D721Med (cell line): ENCODE measurements around the gene ELF2.
"Not testable (repeated sequence)": the region's sequence is repeated elsewhere in the genome, so short reads cannot be mapped to it uniquely, and the experiment has no call there.

Experiments
- DNase-seq: peaks from one replicate; pipeline ENCODE4 v3.0.0; 2011; ENCODE audit warnings: low spot score; ENCODE audit not compliant: insufficient read length
- FAIRE-seq: peaks from 2 replicates; lab custom pipeline; 2011; peaks lifted over from hg19 to GRCh38; lab: Jason Lieb, UNC
- TF ChIP-seq, protein P1 (sequence below): IDR thresholded peaks from 2 replicates; pipeline ENCODE4 v1.5.1; 2012; ENCODE audit warnings: mild to moderate bottlenecking, control low read depth; ENCODE audit not compliant: insufficient read depth; ENCODE audit errors: missing control alignments

The ELF2 gene

DNA sequence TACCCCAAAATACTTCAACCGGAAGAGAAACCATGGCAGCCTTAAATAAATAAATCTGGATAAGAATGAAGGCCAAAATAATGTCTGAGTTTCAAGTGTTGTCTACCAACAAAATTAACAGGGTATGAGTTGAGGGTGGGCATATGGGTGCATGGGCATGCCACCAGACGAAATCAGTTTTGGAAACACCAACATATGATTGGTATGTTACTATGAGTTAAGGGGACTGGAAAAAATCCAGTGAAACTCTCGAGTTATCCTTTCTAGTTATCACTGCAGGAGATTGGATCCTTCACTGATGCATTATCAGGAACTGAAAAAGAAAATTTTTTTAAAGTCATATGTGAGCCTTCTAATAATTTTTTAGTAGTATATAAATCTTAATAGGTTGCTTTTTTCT, 129.0 kb downstream of the ELF2 start:
- FAIRE-seq (no peak), DNase-seq (no peak)
- TF ChIP-seq, protein P1, sequence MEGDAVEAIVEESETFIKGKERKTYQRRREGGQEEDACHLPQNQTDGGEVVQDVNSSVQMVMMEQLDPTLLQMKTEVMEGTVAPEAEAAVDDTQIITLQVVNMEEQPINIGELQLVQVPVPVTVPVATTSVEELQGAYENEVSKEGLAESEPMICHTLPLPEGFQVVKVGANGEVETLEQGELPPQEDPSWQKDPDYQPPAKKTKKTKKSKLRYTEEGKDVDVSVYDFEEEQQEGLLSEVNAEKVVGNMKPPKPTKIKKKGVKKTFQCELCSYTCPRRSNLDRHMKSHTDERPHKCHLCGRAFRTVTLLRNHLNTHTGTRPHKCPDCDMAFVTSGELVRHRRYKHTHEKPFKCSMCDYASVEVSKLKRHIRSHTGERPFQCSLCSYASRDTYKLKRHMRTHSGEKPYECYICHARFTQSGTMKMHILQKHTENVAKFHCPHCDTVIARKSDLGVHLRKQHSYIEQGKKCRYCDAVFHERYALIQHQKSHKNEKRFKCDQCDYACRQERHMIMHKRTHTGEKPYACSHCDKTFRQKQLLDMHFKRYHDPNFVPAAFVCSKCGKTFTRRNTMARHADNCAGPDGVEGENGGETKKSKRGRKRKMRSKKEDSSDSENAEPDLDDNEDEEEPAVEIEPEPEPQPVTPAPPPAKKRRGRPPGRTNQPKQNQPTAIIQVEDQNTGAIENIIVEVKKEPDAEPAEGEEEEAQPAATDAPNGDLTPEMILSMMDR: no peak

DNA sequence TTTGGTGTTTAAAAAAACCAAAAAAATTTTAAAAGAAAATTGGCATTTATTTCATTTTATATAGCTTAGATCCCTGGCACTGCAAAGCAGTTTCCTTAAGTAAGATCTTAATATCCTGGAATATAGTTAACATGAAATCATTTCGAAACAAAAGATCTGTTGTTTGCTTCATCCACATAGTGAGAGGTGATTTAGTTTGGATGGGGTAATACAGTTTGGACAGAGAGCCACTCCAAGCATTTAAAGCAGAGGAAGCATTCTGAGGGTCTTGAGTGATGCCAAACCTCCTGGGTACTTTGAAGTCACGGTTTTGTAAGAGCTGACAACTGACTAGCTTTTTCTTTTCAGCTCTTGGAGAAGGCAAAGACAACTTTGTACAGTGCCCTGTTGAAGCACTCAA, 132.7 kb downstream of the ELF2 start:
- no peak for FAIRE-seq
- TF ChIP-seq, protein P1: no peak
- DNase-seq: no peak

DNA sequence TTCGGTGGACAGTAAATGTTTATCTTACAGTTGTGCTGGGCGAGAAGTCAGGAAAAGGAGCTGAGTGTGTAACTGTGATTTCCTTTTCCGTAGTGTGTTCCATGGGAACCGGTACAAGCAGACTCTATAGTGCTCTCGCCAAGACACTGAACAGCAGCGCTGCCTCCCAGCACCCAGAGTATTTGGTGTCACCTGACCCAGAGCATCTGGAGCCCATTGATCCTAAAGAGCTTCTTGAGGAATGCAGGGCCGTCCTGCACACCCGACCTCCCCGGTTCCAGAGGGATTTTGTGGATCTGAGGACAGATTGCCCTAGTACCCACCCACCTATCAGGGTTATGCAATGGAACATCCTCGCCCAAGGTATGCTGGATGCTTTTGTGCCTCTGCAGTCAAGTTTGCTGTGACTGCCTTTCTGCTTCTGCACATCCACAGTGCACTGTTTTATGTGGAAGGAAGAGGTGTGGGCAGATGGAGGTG, 134.0 kb downstream of the ELF2 start:
- no peak for FAIRE-seq
- DNase-seq: no peak
- TF ChIP-seq, protein P1: no peak

DNA sequence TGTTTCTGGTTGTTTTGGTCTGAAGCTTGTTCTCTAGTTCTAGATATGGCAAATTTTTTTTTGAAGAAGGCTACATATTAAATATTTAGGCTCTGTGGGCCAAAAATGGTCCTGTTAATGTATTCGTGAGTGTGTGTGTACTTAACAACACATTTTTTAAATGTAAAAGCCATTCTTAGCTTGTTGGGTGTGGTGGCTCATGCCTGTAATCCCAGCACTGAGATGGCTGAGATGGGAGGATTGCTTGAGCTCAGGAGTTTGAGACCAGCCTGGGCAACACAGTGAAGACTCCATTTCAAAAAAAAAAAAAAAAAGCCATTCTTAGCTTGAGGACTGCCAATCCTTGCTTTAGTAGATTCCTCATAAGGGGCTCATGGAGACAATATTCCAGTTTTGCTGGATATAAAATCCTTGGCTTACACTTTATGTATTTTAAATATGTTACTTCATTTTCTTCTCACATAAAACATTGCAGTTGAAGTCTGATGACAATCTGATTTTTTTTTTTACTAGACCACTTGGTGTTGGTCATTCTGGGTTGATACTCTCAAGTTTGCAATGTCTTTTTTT, 138.1 kb downstream of the ELF2 start:
- no peak for FAIRE-seq
- TF ChIP-seq, protein P1: no peak
- DNase-seq: no peak

DNA sequence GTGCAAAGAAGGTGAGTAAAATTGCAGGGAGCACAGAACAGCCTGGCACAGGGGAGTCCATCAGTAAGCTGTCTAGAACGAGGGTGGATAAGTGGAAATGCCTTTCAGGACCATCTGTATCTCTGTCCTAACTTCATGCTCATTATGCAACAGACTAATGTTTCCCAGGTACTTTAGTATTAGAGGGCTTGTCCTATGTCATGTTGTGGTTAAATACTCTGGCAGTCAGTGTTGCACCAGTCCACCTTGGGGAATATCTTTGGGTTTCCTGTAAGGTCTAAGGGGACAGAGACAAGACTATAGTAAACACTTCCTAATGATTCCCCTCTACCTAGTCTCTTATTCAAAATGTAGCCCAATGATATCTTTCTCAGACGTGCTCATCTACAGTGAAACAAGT, 140.1 kb downstream of the ELF2 start:
- TF ChIP-seq, protein P1: no peak
- no peak for DNase-seq
- FAIRE-seq: peak; percentile 67

DNA sequence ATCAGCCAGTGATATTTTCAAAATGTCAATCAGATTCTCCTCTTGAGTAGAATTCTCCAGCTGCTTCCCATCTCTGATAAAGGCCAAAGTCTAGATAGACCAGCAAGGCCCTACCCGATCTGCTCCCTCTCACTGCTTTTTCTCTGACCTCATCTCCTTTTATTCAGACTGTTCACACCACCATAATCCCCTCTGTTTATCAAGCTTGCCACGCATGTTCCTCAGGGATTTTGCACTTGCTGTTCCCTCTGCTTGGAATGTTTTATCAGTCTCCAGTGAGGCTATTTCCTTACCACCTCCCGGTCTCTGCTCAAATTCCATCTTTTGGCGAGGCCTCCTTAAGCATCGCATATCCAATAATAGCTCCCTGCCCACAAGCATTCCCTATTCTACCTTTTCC, 141.4 kb downstream of the ELF2 start:
- TF ChIP-seq, protein P1: no peak
- DNase-seq (no peak), FAIRE-seq (no peak)

DNA sequence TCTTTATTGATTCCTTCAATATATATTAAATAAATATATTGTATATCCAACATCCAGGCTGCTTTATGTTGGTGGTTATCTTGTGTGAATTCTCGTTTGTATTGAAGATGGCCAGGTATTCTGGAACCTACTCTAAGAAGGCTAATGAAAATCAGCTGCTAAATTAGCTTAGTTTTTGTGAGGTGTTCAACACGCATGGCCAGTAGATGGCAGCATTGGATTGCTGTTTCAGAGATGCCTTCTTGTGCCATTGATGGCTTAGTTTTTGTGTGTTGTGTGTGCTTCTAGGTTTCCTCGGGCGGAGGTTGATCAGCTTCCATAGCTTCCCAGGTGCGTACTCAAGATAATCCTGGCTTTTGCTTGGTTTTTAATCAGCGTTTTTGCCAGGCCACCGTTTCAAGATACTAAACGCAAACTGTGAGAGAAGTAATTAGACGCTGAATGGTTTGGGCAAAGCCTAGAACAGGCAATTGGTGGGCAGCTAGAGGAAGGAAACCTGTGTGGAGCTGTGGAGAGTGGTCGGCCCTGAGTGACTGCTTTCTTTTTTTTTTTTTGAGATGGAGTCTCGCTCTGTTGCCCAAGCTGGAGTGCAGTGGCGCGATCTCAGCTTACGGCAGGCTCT, 146.3 kb downstream of the ELF2 start:
- FAIRE-seq (peak; percentile 90), DNase-seq (peak; percentile 51)
- TF ChIP-seq, protein P1: peak; percentile 98

DNA sequence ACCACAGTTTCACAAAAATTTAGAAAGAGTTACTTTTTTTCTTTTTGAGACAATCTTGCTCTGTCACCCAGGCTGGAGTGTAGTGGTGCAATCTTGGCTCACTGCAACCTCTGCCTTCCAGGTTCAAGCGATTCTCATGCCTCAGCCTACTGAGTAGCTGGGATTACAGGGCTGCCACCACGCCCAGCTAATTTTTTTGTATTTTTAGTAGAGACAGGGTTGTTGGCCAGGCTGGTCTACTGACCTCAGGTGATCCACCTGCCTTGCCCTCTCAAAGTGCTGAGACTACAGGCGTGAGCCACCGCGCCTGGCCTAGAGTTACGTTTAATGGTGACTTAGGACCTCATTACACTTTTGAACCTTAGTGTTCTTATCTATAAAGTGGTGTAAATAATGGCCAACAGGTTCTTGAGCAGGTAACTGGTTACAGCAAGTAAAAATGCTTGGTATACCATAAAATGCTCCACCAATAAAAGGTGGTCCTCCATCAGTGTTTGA, 147.1 kb downstream of the ELF2 start:
- not testable (repeated sequence) for FAIRE-seq

More for the DNA sequence above, 147.1 kb downstream of the ELF2 start:
- DNase-seq: not testable (repeated sequence)
